Anterior cingulate cortex (tissue), 58 donors: ENCODE measurements around the gene MLC1.
A peak's percentile ranks its signal among the peaks of the same experiment; 100 is the strongest.

Experiments
- DNase-seq, 58 donors: peaks; one replicate each; lab custom pipeline; 2025; lab: John Stamatoyannopoulos, UW

Gene MLC1

DNA sequence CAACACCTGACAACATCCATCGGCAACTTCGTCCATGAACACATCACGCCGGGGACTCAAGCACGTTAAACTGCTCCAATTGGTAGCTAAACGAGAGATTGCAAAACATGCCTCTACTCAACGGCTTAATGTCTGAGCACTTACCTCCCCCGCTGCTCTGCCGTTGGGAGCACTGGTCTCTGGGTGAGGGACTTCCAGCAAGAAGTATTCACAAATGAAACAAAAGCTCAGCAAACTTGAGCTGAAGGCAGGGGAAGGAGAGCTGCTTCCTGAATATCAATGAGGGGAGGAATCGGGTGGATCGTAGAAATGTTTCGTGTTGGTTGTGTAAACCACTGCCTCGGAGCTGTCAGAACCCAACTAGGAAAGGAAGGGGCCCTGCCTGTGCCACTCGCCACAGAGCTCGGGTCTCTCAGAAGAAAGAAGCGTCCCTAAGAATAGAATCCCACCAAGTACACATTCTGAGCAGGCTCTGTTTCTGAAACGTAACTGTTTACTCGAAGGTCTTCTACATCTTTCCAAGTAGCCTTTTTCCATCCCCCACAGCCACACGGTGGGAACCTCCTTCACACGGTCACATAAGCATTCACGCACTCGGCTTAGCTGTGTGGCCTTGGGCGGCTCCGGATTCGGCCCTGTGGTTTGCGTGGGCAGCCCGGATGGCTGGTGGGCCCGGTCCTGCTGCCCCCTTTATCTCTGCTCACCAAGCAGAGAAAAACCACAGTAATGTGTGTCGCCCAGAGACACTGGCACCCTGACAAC lies at the start of gene MLC1:
Gene MLC1 (minus strand): TSS at position 216 of the 762 bp plus-strand sequence. CDS start 524 bp downstream, outside the sequence.
- DNase-seq = peak in 41 of 58 donors; percentile 18 to 75 (median 39)

DNA sequence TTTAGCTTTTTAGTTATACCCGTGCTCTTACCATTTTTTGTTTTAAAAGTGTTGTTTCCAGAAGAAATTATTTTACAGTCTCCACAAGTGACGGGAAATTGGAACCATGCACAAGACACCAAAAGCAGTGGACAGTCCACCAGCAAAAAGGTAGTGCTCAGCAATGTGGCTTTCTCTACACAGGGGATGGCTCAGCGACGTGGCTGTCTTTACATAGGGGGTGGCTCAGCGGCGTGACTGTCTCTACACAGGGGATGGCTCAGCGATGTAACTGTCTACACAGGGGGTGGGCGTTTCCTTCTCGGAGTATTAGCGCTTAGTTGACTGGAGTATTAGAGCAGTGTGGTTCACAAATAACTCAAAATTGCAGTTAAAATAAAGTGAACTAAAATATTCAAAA lies 49.3 kb upstream of the MLC1 start:
- no peak for DNase-seq

DNA sequence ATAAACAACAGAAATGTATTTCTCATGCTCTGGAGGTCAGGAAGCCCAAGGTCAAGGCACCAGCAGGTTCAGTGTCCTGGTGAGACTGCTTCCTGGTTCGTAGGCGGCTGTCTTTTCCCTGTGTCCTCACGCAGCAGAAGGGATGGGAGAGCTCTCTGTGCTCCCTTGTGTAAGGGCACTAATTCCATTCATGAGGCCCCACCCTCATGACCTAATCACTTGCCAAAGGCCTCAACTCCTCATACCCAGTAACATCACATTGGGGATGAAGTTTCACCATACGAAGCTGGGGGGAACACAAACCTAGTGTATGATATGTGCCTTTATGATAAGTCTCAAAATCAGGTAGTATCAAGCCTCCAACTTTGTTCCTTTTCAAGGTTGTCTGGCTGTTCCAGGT lies 46.7 kb upstream of the MLC1 start:
- DNase-seq = no peak

DNA sequence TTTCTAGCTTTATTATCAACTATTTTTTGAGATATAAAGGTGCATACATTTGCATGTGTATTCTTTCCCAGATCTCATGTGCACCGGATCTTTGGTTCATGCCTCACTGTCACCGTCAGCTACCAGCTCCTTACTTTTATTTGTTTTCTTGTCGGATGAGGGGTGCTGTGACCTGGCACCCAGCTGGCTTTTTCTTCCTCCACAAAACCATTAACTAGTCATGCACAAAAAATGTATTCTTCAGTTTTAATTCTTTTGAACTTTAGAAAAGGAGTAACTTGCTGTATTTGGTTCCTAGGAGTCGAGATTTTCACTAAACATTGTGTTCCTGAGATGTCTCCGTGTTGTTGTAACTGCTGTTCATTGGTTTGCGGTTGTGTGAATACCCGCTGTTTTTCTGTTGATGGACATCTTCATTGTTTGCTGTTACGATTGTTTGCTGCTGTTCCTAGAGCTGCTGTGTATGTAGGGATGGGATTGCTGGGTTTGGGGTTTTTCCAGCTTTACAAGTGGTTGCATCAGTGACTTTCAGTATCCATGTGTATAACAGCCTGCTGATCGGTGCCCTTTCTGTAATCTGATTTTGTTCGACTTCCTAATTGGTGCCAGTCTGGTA lies 44.0 kb upstream of the MLC1 start:
- no peak for DNase-seq

DNA sequence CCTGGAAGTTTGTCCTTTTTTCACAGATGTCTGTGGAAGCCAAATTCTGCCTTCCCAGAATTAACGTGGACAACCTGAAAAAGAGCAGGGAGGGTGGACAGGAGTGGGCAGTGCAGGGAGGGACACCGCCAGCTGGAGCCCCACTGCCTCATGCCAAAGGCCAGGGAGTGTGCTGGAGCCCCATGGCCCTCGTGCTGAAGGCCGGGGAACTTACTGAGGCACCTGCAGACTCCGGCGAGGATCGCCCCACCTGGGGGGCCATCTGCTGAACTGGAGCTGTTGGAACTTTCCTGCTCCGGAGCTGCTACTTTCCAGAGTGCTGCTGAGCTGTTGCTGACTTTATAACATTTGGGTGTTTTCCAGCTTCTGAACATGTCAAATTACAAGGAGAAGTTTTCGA lies 39.8 kb upstream of the MLC1 start:
- no peak for DNase-seq

DNA sequence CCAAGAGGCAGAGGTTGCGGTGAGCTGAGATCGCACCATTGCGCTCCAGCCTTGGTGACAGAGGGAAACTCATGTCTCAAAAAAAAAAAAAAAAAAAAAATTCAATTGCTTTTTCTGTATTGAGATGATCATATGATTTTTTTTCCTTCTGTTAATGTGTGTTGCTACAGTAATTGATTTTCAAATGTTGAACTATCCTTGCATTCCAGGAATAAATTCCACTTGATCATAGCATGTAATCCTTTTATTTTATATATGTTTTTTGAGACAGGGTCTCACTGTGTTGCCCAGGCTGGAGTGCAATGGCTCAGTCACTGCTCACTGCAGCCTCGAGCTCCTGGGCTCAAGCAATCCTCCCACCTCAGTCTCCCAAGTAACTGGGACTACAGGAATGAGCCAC lies 37.9 kb upstream of the MLC1 start:
- no peak for DNase-seq

DNA sequence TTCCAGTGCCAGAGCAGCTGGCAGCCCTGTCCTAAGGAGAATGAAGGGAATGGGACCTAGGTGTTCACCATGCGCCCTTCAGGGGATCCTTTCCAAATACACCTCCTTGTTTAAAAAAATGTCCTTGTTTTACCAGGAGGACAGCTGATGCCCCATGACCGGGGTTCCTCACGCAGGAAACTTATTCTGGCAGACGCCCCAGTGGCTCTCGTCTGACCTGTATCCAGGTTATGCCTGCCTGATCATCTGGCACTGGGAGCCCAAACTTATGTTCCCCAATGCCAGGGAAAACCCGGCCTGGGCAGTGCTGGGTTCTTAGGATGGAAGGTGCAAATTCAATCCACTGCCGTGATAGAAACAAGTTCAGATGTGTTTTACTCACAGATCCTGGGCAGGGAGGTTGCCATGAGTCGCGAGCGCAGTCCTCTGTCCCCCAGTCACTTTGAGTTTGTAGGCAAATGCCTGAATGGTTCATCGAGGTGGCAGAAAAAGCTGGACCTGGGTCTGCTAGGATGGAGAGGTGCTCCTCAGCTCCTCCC lies 36.0 kb upstream of the MLC1 start:
- DNase-seq = no peak

DNA sequence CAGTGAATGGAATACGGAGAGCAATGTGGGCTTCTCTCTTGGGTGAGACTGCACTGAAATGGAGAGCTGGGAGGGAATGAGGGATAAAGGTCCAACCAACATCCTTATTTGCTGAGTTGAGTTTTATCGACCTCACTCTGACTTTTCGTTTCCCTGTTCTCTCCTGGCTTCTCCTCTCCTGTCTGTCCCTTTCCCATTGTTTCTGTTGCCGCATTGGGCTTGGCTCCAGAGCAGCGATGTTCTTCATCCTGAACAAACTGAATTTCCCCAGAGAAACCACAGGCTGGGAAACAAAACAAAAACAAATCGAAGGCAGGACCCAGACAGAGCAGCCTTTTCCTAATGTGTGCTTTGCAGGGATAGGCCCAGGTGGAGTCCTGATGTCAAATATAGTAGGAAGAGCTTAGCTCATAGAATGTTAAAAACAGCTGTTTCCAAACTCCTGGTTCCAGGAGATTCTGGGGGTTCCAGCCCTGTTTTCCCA lies 34.6 kb upstream of the MLC1 start:
- DNase-seq = no peak

DNA sequence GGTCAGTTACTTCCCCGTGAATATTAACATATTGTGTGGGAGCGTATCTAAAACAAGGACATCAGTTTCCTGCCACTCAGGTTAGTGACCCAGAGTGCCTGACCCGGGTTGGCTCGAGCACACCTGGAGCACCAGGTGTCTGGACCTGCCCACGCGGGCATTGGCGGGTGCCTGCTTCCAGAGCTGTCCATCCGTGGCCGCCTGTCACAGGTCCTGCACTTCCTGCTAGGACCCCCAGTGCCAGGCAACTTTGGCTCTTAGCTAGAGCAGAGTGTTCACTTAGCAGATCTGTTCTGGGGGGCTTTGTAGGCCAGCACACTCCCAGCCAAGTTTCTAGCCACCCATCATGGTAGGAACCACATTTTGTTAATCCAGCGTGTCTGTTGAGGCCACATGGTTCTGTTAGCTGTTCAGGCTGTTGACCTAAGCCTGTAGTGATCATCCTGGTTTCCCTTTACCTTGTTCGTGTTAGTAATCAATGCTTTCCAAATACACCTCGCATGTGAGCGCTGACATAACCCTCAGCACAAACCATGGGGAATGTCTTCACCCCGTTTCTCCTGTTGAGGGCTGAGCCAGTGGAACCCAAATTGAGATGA lies 34.0 kb upstream of the MLC1 start:
- no peak for DNase-seq

DNA sequence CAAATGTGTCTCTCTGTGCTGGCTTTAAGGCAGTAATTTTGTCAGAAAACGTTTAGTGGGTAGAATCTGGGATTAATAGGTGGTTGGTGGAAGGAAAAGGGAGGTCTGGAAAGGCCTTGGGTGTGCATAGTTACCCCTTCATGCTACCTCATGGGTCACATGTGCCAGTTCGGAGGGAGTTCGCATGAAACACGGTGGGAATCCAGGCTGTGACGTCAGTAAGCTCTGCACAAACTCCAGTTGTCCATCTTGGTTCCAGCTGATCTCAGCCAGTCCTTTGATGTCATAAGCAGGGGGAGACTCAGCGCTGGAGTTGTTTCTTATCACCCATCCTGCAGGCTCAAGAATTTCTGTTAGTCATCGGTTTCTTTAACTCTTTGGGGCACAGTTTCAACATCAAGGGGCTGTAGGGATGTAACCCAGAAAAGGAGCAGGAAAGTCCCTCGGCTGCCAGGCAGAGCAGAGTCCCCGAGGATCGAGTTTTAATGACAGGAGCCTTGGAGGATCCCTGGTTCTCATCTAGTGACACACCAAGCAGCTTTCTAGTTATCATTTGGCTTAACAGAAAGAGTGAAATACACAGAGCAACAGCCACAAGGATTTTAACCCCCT lies 33.4 kb upstream of the MLC1 start:
- DNase-seq = no peak

DNA sequence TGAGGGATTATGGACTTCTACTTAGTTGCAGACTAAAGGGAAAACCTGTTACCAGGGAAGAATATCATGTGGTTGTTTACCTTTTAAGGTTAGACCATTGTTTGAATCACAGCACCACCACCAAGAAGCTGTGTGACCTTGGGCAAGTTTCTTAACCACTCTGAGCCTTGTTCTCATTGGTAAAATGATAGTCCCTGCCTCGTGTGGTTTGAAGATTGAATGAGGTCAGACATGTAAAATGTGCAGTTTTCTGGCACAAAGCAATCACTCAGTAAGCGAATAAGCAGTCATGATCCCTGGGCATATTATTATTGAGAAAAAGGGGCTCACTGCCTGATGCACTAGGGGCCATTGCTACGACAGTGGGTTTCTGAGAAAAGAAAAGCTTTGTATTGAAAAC lies 32.9 kb upstream of the MLC1 start:
- DNase-seq = no peak

DNA sequence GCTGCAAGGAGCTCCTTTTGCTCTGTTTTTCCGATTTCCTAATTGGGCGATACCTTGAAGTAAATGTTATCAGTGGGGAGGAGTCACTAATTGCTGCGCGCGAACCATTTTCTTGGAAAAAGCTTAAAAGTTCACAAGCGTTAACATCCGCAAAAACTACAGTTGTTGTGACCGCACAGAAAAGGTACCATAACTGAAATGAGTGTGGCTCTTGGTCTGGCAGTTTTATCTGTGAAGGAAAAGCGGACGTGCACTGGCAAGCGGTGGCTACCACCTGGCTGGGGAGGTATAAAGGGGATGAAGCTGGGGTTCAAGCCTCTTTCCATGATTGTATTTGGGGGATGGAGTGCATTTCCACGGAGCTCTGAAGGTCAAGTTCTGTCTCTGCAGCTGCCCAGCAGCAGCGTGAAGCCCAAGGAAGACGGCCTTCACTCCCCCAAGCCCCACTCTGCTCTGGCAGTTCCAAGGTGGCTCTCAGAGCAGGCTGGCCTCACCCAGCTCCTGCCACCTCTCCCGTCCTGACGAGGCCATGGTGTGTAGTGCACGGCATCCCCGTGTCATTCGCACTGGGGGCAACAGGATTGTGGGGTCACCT lies 32.0 kb upstream of the MLC1 start:
- DNase-seq = no peak

DNA sequence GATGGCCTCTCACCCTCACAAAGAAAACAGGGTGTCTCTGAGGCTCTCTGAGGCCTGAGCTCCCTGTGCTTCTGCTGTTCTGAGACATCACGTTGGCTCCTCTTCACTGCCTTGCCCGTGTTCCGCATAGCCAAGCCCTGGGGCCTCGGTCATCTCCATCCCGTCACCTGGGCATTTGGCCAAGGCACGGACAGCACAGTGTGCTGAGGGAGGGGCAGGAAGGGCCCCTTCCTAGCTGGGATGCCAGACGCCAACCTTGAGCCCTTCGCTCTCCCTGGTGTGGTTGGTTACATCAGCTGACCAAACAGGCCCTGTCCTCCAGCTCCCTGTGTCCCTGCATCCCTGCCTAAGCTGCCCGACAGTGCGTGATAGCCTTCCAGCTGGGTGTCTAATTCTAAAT lies 30.5 kb upstream of the MLC1 start:
- DNase-seq = peak in 1 of 58 donors; percentile 7

DNA sequence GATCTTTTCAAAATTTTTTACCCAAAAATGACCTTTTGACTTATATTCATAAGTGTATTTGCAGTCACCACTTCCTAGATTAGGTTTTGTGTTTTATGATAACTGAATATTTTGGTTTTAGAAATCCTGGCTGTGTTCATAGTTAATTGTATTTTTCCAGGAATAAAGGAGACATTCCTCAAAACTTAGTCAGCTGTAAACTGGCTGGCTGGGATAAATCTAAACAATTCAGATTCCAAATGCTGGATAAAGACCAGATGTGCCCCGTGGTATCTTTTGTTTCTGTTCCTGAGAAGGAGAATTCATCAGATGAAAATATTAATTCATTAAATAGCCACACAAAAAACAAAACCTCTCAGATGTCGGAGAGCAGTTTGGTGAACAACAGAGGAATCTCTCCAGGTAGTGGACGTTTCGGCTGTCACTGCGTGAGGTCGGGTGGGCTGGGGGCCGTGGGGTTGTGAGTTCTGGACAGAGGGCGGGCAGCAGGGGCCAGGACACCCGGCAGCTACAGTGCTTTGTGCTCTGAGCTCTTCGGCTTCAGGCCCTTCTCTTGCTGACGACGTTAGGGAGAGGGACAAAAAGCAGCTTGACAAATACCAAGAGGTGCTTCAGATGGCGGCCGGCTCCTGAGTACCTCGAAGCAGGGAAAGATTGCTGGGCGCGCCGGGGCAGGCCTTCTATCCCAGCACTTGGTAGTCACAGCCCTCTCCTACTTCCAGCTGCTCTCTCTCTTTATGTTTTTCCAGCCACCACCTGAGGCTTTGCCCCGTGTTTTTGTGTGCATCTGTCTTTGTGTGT lies 29.2 kb upstream of the MLC1 start:
- DNase-seq = no peak

DNA sequence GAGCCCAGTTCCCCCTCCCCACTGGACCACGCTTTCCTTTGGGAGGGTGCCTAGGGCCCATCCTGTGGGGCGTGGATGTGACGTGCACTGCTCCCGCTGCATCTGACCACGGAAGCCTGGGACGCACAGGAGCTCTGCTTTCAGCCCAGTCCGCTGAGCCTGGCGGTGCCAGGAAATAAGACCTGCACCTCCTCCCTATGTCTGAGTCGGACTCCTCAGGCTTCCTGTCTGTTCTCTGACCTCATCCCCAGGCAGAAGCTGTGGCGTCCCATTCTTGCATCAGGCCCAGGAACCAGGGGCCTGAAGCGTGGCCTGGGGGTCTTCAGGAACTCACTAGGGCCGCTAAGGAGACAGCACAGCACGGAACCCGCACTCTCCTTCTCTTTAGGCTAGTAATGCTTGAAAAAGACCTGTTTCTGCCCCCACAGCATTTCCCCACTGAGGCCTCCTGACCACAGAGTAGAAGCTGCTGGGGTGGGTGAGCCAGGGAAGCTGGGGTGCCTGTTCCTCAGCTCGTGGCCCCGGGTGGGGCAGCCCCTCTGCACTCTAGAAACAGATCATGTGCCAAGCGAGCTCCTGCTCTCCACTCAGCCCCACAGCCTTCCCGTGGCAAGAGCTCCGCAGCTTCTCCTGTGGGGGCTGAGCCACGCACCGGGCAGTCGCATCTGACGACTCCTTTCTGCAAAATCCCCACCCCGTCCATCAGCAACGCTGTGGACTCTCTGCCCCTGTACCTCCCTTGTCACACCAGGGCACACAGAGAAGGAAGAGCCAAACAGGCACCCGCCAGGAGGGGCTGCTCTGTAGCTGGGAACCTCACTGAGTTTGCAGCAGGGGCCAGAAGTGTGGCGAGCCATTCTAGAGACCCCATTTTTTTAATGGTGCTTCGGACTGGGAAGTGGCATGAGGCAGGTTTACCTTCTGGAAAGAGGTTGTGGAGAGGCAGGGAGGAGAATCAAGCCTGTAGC lies 27.2 kb upstream of the MLC1 start:
- peak in 1 of 58 donors; percentile 14 for DNase-seq

DNA sequence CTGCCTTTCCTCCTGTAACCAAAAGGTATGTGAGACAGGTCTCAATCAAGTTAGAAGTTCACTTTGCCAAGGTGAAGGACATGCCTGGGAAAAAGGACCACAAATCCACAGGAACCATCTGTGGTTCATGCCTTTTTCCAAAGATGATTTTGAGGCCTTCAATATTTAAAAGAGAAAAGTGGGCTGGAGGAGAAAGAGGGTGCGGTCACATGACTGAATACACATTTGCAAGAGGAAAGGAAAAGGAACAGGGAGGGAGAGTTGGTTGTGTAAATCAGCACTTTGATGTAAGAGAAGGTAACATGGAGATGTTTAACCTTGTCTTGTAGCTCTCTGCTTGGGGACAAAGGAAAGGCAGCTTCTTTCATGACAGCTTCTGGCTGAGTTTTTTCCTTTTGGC lies 25.8 kb upstream of the MLC1 start:
- DNase-seq = no peak

DNA sequence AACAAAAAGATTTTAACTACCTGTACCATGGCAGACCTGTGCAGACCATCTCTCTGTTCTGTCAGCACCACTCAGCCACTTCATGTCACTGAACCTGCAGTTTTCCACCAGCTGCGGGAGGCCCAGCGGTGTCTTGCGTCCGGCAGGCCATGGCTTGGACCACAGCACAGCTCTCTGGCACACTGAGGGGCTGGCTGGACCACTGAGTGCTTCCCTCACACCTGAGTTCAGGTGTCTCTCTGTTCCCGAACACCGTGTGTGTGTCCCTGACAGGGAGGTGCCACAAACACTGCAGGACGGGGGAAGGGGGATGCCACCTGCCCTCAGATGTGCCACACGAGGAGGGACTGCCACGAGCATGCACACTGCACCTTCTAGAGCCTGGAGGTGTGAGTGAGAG lies 22.3 kb upstream of the MLC1 start:
- no peak for DNase-seq
